HG03025 (cell line): Measurements from ENCODE around the gene LRMDA.

Experiments
- ATAC-seq: cut with Tn5 transposase; IDR thresholded peaks from one replicate; pipeline ENCODE4 v1.9.1; 2021; ENCODE audit warnings: mild to moderate bottlenecking, moderate library complexity; ENCODE audit not compliant: unreplicated experiment, low FRiP score

The LRMDA gene

GRCh38 chr10:76319661-76320060 lies 888.2 kb downstream of the LRMDA start:
- ATAC-seq, result no peak

GRCh38 chr10:76324283-76324682 lies 892.9 kb downstream of the LRMDA start:
- no peak for ATAC-seq

- no peak for ATAC-seq
Measured at GRCh38 chr10:76327441-76327840, 896.0 kb downstream of the LRMDA start.

- no peak for ATAC-seq
Measured at GRCh38 chr10:76328348-76328747, 896.9 kb downstream of the LRMDA start.

- ATAC-seq, result no peak
Measured at GRCh38 chr10:76329891-76330575, 898.6 kb downstream of the LRMDA start.

GRCh38 chr10:76331742-76332141 lies 900.3 kb downstream of the LRMDA start:
- no peak for ATAC-seq

- ATAC-seq, result no peak
Measured at GRCh38 chr10:76333326-76333725, 901.9 kb downstream of the LRMDA start.

GRCh38 chr10:76333796-76334195 lies 902.4 kb downstream of the LRMDA start:
- no peak for ATAC-seq

GRCh38 chr10:76334255-76334654 lies 902.8 kb downstream of the LRMDA start:
- ATAC-seq, result no peak

GRCh38 chr10:76336213-76336963 lies 905.0 kb downstream of the LRMDA start:
- ATAC-seq, result no peak

GRCh38 chr10:76337641-76338040 lies 906.2 kb downstream of the LRMDA start:
- ATAC-seq, result no peak

GRCh38 chr10:76338187-76338586 lies 906.8 kb downstream of the LRMDA start:
- ATAC-seq, result no peak

- no peak for ATAC-seq
Measured at GRCh38 chr10:76341740-76342139, 910.3 kb downstream of the LRMDA start.

GRCh38 chr10:76342996-76343395 lies 911.6 kb downstream of the LRMDA start:
- no peak for ATAC-seq

GRCh38 chr10:76347832-76348231 lies 916.4 kb downstream of the LRMDA start:
- no peak for ATAC-seq

- ATAC-seq, result no peak
Measured at GRCh38 chr10:76350583-76350982, 919.2 kb downstream of the LRMDA start.

- ATAC-seq, result no peak
Measured at GRCh38 chr10:76352300-76352699, 920.9 kb downstream of the LRMDA start.

- no peak for ATAC-seq
Measured at GRCh38 chr10:76353237-76353851, 921.9 kb downstream of the LRMDA start.

- ATAC-seq, result no peak
Measured at GRCh38 chr10:76354212-76354738, 922.9 kb downstream of the LRMDA start.

GRCh38 chr10:76354921-76355320 lies 923.5 kb downstream of the LRMDA start:
- ATAC-seq, result no peak

GRCh38 chr10:76356557-76356956 lies 925.1 kb downstream of the LRMDA start:
- ATAC-seq, result no peak
